ENCODE measurements around the gene CREBBP.
A peak's percentile ranks its signal among the peaks of the same experiment; 100 is the strongest.

The CREBBP gene

GRCh38 chr16:3825103-3825502 is 55.4 kb downstream of the CREBBP start:
- no peak for DNase-seq (ENCODE audit: extremely low spot score)
- POLR2A ChIA-PET: no interaction called here
- no peak for TF ChIP-seq CTBP1 (IDR thresholded peaks at IDR 0.05; ENCODE audit: borderline replicate concordance)
- no peak for TF ChIP-seq LEF1 (IDR thresholded peaks at IDR 0.05; ENCODE audit: borderline replicate concordance)
- TF ChIP-seq TARDBP (IDR thresholded peaks at IDR 0.05): no peak
- no peak for TF ChIP-seq L3MBTL2 (conservative IDR thresholded peaks at IDR 0.05)
- TF ChIP-seq ARNT (IDR thresholded peaks at IDR 0.05): no peak
- TF ChIP-seq FOXM1 (IDR thresholded peaks at IDR 0.05; ENCODE audit: borderline replicate concordance): no peak
- TF ChIP-seq ELF4 (IDR thresholded peaks at IDR 0.05): no peak
- no peak for TF ChIP-seq FOXA1 (IDR thresholded peaks at IDR 0.05)
- no peak for TF ChIP-seq PKNOX1 (IDR thresholded peaks at IDR 0.05)
- CTCF ChIA-PET: no interaction called here

- CTCF ChIA-PET: no interaction called here
- TF ChIP-seq ELF4 (IDR thresholded peaks at IDR 0.05): no peak
- no peak for TF ChIP-seq PKNOX1 (IDR thresholded peaks at IDR 0.05)
- TF ChIP-seq ZNF384 (IDR thresholded peaks at IDR 0.05): no peak
- no peak for TF ChIP-seq L3MBTL2 (conservative IDR thresholded peaks at IDR 0.05)
- TF ChIP-seq BHLHE40 (IDR thresholded peaks at IDR 0.05; ENCODE audit: borderline replicate concordance): no peak
- TF ChIP-seq LEF1 (IDR thresholded peaks at IDR 0.05; ENCODE audit: borderline replicate concordance): no peak
- no peak for TF ChIP-seq HDGF (IDR thresholded peaks at IDR 0.05; ENCODE audit: borderline replicate concordance)
- POLR2A ChIA-PET: no interaction called here
- DNase-seq (ENCODE audit: extremely low spot score): no peak
Observed at GRCh38 chr16:3824121-3824795, 56.3 kb downstream of the CREBBP start.

GRCh38 chr16:3823427-3823826 is 57.1 kb downstream of the CREBBP start:
- CTCF ChIA-PET: interaction anchor here (0.7 kb wide), 1 partner anchor 52 kb away, joined by 3 read pairs; no protein-coding TSS in a partner anchor
- TF ChIP-seq CTBP1 (IDR thresholded peaks at IDR 0.05; ENCODE audit: borderline replicate concordance) (no peak), NFRKB (IDR thresholded peaks at IDR 0.05) (no peak), BHLHE40 (IDR thresholded peaks at IDR 0.05; ENCODE audit: borderline replicate concordance) (no peak), ZNF384 (IDR thresholded peaks at IDR 0.05) (no peak), L3MBTL2 (conservative IDR thresholded peaks at IDR 0.05) (no peak), LEF1 (IDR thresholded peaks at IDR 0.05; ENCODE audit: borderline replicate concordance) (no peak), ELF4 (IDR thresholded peaks at IDR 0.05) (no peak), FOXA1 (IDR thresholded peaks at IDR 0.05) (no peak), TARDBP (IDR thresholded peaks at IDR 0.05) (no peak), FOXK2 (IDR thresholded peaks at IDR 0.05) (no peak), ARNT (IDR thresholded peaks at IDR 0.05) (no peak)
- POLR2A ChIA-PET: no interaction called here
- DNase-seq (ENCODE audit: extremely low spot score): no peak

GRCh38 chr16:3822366-3823045 is 58.0 kb downstream of the CREBBP start:
- TF ChIP-seq PKNOX1 (IDR thresholded peaks at IDR 0.05) (no peak), SUZ12 (IDR thresholded peaks at IDR 0.05) (no peak), NFRKB (IDR thresholded peaks at IDR 0.05) (no peak), HDGF (IDR thresholded peaks at IDR 0.05; ENCODE audit: borderline replicate concordance) (no peak), ELF4 (IDR thresholded peaks at IDR 0.05) (no peak), FOXA1 (IDR thresholded peaks at IDR 0.05) (no peak), TARDBP (IDR thresholded peaks at IDR 0.05) (no peak), BHLHE40 (IDR thresholded peaks at IDR 0.05; ENCODE audit: borderline replicate concordance) (no peak), L3MBTL2 (conservative IDR thresholded peaks at IDR 0.05) (no peak), ARNT (IDR thresholded peaks at IDR 0.05) (no peak), LEF1 (IDR thresholded peaks at IDR 0.05; ENCODE audit: borderline replicate concordance) (no peak), FOXM1 (IDR thresholded peaks at IDR 0.05; ENCODE audit: borderline replicate concordance) (no peak)
- DNase-seq (ENCODE audit: extremely low spot score): no peak
- POLR2A ChIA-PET: no interaction called here
- CTCF ChIA-PET: interaction anchor here (1.2 kb wide), 1 partner anchor 10 kb away, joined by 4 read pairs; no protein-coding TSS in a partner anchor

- ChIA-PET CTCF (no interaction called here), POLR2A (no interaction called here)
- no peak for DNase-seq (ENCODE audit: extremely low spot score)
- TF ChIP-seq NFRKB (IDR thresholded peaks at IDR 0.05) (no peak), SUZ12 (IDR thresholded peaks at IDR 0.05) (no peak)
Observed at GRCh38 chr16:3821184-3821583, 59.3 kb downstream of the CREBBP start.

- ChIA-PET CTCF (no interaction called here), POLR2A (no interaction called here)
- TF ChIP-seq TARDBP (IDR thresholded peaks at IDR 0.05) (no peak), SP1 (IDR thresholded peaks at IDR 0.05) (no peak), LEF1 (IDR thresholded peaks at IDR 0.05; ENCODE audit: borderline replicate concordance) (no peak), ARNT (IDR thresholded peaks at IDR 0.05) (no peak), SUZ12 (IDR thresholded peaks at IDR 0.05) (no peak), FOXA1 (IDR thresholded peaks at IDR 0.05) (no peak), ZNF384 (IDR thresholded peaks at IDR 0.05) (no peak), BHLHE40 (IDR thresholded peaks at IDR 0.05; ENCODE audit: borderline replicate concordance) (no peak), CTBP1 (IDR thresholded peaks at IDR 0.05; ENCODE audit: borderline replicate concordance) (no peak), FOXM1 (IDR thresholded peaks at IDR 0.05; ENCODE audit: borderline replicate concordance) (no peak), FOXK2 (IDR thresholded peaks at IDR 0.05) (no peak), HDGF (IDR thresholded peaks at IDR 0.05; ENCODE audit: borderline replicate concordance) (no peak), NFRKB (IDR thresholded peaks at IDR 0.05) (no peak), L3MBTL2 (conservative IDR thresholded peaks at IDR 0.05) (no peak), PKNOX1 (IDR thresholded peaks at IDR 0.05) (no peak), ELF4 (IDR thresholded peaks at IDR 0.05) (no peak)
- peak; percentile 63 for DNase-seq (ENCODE audit: extremely low spot score)
Observed at GRCh38 chr16:3819746-3820724, 60.5 kb downstream of the CREBBP start.
